ENCODE results near the gene ENAH. TPM values are rescaled to one million over a fixed set of nuclear protein-coding genes. Genes with fewer than 3 reads are reported as not detected.
"Not testable (repeated sequence)": the region's sequence is repeated elsewhere in the genome, so short reads cannot be mapped to it uniquely, and the experiment has no call there.

ENAH gene
- total RNA-seq, 1 donor from 2014 or later, result 258 TPM

DNA sequence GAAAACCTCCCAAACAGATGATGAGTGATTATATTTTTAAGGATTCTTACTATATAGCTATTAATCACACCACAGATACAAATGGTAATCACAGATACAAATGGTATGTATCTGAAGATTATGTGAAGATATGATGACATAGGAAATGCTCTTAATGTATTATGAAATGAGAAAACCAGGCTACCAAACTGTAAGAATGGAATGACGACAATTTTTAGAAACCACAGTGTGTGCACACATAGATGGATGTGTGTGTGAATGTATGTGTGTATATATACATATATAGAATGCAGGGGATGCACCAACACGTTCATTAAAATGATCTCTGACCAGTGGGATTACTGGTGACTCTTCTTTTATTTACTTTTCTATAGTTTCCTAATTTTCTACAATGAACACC, 21.5 kb upstream of the ENAH start:
- no peak for DNase-seq (ENCODE audit: low spot score)

DNA sequence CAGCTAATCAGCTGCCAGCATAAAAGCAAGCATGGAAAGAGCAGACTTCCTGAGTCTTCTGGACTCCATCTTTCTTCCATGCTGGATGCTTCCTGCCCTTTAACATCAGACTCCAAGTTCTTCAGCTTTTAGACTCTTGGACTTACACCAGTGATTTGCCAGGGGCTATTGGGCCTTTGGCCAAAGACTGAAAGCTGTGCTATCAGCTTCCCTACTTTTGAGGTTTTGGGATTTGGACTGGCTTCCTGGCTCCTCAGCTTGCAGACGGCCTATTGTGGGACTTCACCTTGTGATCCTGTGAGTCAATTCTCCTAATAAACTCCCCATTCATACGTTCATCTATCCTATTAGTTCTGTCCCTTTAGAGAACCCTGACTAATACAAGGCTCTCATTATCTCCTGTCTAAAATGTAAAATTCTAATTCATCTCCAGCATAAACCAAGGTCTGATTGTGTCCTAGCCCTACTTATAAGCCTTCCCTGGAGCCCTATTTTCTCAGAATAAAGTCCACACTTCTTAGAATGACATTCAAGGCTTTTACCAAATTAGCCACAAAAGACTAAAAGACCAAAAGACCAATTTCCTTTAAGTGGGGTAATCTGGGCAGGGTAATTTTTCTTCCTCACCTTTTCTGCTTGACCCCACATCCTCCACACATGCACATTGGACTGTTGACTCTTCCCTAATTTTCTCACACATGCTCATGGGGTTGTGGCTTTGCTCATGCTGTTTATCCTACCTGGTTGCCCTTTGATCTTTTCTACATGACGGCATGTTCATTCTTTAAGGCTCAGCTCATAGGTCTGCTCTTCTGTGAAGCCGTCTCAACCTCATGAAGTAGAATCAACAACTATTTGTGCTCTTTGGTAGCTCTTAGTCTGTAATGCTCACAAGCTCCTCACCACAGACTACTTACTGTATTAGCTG, 18.1 kb upstream of the ENAH start:
- no peak for DNase-seq (ENCODE audit: low spot score)

DNA sequence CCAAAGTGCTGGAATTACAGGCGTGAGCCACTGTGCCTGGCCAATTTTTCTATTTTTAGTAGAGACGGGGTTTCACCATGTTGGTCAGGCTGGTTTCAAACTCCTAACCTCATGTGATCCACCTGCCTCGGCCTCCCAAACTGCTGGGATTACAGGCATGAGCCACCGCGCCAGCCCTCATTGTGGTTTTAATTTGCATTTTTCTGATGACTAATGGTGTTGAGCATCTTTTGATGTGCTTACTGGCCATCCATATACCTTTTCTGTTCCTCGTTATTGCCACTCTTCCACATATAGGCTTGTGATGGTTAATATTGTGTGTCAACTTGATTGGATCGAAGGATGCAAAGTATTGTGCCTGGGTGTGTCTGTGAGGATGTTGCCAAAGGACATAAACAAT, 17.4 kb upstream of the ENAH start:
- no peak for DNase-seq (ENCODE audit: low spot score)

DNA sequence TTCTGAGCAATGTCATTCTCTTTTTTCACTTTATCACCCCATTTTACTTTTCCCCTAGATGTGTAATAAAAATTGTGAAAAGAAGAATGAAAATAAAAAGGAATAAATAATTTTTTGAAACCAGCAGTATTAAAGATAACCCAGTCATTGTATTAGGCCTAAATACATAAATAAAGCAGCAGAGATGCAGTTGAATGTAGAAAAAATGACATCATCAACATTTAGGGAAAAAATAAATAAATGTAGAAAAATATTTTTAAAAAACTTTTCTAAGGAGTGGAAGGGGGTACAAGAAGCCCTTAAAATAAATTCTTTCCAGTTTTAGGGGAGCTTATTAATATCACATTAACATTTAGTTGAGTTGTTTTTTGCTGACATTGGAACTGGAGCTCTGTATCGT, 15.3 kb upstream of the ENAH start:
- DNase-seq (ENCODE audit: low spot score), result no peak

DNA sequence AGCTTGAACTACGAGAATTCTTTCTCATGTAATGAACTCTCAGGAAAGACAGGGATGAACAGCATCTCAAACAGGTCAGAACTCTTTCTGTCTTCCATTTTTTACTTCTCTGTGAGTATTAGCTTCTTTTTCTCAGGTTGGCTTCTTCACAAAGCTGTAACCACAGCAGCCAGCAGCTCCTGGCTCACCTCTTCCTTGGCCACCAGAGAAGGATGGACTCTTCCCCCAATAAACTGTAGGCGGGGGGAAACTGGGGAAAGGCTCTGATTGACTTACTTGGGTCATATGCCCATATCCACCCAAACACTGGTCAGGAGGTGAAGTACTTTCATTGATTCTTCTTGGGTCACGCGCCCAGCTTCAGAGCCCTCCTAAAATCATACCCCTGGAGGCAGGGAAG, 14.4 kb upstream of the ENAH start:
- DNase-seq (ENCODE audit: low spot score), result no peak

DNA sequence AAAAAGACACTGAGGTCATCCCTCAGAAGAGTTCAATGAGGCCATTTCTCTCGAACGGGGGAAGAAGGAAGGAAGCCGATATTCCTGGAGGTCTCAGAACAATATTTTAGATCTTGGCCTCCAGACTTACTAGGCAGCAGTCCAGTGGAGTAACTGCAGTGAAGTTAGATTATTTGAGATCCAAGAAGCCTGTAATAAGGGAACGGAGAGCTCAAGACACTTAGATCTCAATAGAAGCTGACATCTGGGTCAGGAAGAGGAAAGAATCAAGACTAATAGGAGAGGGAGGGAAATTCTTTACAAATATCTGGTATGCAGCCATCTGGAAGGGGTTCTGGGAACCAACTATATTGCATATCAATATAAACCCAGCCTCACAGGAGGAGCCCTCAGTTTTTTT, 13.6 kb upstream of the ENAH start:
- DNase-seq (ENCODE audit: low spot score), result no peak

DNA sequence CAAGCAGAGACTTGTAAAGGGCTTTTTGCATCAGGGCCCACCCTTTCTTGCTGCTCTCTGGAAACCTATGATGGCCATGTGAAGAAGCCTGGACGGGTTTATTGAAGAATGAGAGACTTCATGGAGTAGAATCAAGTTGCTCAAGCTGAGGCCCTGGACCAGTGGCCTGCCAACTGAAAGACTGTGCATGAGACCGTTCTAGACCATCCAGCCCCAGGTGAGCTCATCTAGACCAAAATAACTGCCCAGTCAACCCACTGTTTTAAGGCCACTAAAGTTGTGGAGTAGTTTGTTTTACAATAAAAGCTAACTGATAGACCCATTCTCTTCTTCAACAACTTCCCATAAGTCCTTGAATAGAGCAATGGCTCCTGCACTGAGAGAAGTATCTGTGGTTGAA, 11.8 kb upstream of the ENAH start:
- no peak for DNase-seq (ENCODE audit: low spot score)

DNA sequence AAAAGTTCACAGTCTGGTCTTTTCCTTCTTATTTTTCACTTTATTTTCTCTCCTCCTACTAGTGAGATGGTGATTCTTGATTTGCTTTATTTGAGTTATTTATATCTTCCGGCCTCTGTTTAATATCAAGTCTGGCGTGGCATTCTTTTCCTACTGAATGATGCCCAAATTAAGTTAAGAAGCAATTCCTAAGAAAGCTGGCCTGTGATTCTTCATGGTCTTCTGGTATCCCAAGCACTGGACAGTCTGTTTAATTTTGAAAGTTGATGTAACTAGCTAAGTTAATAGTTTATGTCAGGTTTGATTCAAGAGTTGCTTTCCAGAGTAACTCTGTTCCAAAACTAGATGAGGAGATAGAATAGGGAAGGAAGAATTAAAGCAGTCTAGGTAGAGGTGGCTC, 9.2 kb upstream of the ENAH start:
- no peak for DNase-seq (ENCODE audit: low spot score)

DNA sequence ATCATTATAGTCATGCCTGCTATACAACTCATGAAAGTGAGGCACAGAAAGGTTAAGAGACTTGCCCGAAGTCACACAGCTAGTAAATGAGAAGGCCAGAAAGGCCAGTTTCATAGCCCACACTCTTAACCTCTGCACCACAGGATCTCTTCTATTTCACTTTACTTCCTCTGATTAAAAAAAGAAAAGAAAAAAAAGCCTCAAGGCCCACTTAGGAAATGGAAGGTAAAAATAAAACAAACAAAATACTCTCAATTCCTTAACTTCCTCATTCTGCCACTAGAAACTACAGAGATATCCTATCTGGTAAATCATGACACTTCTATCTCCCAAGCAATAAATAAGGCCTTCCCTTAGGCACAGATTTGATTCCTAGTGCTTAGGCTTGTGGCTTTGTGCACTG, 7.6 kb upstream of the ENAH start:
- no peak for DNase-seq (ENCODE audit: low spot score)

DNA sequence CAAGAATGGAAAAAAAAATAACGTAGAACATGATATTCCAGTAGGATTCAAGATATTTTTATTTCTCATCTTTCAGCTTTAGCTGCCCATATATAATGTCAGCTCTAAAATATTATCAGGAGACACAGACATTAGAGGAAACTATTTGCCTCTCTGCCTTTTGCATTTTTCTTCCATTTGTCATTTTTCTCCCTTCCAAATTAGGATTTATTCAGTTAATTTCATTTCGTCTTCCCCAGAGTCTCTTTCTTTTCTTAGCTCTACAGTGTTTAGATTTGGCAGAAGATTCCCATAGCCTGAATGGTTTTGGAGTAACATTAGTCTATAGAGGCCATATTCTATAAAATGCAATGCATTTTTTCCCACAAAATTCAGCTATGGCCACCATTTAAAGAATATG, 5.1 kb upstream of the ENAH start:
- no peak for DNase-seq (ENCODE audit: low spot score)

DNA sequence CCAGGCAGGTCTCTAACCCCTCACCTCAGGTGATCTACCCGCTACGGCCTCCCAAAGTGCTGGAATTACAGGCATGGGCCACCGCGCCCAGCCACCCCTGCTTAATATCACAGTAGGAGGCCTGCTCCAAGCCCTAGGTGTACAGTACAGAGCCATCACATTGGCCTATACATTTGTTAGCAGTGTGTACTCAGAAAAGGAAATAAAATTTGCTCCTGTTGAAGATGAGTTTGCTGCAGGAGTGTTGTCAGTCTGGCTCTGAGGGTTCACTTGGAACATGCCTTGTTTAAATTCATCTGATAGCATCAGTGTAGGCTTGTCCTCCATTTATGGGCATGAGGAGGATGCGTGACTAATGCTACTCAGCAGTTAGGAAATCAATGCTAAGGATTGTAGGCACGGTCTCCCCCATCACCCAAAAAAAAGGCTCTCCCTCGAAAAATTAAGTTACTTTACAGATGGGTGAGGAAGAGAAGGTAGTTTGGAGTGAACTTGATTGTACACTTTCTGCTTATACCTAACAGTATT, 4.6 kb upstream of the ENAH start:
- no peak for DNase-seq (ENCODE audit: low spot score)

DNA sequence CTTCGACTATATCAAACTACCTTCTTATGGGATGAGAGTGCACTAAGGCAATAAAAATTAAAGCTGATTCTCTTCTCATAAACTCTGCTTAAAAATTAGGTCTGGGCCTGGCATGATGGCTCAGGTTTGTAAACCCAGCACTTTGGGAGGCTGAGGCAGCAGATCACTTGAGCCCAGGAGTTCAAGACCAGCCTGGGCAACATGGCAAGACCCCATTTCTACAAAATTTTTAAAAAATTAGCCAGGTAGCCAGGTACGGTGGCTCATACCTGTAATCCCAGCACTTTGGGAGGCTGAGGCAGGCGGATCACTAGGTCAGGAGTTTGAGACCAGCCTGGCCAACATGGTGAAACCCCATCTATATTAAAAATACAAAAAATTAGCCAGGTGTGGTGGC, 3.3 kb upstream of the ENAH start:
- DNase-seq (ENCODE audit: low spot score), result not testable (repeated sequence)

DNA sequence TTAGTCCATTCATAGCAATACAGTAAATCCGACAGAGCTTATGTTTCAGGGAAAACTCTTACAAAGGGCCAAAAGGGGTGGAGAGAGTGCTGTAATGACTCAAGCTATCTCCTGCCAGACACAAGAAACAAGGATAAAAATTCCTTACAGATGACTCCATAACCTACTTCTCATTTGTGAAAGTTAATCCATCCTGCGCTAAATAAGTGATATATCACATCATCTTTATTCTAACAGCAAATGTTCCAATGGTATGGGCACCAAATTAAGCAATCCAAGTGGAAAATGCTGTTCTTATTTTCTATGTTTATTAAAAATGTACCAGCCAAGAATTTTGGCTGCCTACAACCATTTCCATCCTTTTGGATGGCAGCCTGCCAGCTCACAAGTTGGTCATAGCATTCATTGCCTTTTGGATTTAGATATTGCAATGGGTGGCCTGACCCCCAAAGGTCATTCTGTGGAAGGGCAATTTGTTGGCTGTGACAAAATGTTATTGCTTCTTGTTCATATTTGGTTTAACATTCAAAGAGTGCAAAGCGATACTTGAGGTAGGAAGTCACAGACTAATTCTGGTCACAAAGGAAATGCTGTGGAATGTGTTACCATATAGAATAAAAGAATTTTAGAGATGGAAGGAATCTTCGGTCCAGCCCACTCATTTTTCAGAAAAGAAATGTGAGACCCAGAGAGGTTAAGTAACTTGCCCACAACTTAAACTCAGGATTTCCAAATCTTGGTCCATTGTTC, 2.8 kb upstream of the ENAH start:
- peak; percentile 30 for DNase-seq (ENCODE audit: low spot score)

DNA sequence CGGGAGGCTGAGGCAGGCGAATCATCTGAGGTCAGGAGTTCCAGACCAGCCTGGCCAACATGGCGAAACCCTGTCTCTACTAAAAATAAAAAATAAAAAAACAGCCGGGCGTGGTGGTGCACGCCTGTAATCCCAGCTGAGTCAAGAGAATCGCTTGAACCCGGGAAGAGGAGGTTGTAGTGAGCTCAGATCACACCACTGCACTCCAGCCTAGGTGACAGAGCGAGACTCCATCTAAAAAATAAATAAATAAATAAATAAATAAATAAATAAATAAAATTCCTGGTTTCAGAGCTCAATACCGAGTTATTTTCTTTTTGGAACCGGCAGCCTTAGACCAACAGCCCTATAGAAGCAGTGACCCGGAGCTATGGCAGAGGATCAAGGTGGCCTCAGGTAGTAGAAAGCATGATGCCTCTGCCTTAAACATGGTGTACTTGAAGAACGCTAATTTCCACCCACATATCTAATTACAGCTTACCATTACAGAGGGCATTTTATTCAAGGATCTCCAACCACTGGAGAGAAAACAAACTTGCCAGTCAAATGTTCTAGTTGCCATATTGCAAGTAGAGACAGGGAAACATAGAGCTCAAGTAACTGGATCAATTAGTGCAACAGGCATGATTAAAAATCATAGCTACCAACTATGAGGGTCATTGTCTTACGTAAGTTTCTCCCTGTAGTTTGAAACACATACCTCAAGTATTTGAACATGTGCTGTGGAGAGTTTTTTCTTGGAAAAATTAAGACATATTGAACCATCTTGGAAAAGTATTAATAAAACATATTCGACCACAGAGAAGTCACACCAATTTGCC, 2.0 kb upstream of the ENAH start:
- no peak for DNase-seq (ENCODE audit: low spot score)

DNA sequence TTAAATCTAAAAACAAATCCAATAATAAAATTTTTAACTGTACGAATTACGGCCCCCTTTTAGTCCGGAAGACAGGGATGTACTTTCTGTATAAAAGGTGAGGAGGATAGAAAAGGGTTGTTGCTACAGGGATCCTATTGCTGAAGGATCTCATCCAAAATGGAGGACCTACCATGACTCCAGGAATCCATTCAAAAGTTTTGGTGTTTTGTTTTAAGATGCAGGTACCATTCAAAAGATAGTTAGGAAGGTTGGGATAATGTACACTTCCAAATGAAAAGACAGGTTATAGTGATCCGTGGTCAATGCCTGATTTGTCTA, 1.3 kb upstream of the ENAH start:
- no peak for DNase-seq (ENCODE audit: low spot score)

DNA sequence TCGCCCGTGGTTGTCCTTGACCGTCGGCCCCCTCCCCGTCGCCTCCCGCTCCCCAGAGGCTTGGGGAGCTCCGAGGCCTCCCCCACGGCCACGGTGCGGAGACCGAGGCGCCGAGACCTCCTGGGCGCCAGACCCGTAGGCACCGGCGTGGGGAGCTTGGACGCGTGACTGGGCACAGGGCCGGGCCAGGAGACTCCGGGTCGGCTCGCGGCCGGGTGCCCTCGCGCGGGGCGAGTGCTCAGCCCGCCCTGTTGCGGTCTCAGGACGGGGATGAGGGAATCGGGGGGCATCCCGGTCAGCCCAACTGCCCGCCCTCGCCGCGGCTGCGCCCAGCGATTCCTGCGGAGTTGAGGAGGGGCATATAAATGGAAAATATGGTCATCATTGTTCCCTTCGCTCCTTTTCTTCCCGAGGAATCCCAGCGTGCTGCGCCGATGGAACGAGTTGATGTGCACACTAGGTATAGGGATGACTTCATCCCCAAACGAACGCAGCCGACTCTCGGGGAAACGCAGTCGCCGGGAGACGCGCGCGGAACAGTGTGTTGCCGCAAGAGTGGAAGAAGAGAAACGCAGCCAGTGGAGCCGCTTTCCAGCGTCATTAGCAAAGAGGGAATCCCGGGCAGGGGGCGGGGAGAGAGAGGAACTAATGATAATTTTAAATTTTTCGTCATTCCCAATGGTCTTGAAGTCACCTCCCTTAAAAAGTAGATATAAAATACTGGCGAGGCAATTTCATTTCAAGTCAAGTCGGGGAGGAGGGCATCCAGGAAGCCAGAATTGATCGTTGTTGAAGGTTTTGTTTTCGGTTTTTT, 747 bp upstream of the ENAH start:
- peak; percentile 64 for DNase-seq (ENCODE audit: low spot score)

DNA sequence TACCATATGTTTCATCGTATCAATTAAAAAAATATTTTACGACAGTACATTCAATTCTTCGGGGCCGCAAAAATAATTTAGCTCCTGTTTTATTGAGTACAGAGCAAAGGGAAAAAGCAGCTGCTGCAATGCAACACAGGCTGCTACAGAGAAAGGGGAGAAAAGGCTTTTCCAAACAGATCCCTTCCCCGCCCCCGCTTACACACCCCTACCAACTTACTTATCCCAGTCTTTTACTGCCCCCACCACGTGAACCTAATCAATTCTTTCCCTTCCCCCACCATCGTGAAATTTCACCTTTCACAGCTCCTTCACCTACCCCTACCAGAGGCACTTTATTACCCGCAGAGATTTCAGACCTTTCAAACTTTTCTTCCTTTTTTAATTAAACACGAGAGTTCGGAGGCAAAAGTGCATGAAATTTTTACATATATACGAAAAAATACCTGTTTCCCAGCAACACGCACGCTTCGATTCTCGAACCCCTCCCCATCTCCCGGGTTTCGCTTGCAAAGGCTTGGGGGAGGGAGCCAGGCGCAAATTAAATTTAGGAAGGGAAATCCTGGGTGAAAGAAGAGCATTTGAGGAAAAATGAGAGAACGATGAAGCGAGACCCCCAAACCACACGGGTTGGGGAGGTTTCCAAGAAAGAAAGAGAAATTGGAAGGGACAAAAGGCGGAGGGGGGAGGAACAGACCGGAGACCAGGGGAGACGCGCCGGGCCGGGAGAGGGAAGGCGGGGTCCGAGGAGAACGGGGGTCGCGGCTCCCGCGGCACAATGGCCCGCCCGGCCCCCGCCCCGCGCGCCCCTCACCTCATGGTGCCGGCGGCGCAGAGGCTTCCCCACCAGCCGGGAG, 823 bp downstream of the ENAH start:
- peak; percentile 29 for DNase-seq (ENCODE audit: low spot score)

DNA sequence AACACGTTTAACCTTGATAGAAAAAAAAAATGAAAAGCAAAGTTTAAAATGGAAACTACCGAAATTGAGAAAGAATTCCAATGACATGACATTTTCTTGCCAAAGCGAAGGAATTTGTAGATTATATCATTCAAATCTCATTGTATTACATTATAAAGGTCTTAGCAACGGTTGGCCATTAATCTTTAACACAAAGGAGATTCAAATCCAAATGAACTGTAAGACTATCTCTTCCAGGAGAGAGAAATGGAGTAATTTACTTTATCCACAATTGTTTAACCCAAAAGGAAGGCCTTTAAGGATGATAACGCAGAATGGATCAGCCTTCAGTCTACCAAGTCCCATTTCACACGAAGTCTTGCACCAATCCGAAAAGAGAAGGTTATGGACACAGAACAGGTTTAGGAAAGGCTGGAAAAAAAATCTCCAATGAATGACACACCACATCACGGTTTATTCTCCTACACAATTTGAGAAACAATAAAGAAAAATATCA, 1.5 kb downstream of the ENAH start:
- no peak for DNase-seq (ENCODE audit: low spot score)

DNA sequence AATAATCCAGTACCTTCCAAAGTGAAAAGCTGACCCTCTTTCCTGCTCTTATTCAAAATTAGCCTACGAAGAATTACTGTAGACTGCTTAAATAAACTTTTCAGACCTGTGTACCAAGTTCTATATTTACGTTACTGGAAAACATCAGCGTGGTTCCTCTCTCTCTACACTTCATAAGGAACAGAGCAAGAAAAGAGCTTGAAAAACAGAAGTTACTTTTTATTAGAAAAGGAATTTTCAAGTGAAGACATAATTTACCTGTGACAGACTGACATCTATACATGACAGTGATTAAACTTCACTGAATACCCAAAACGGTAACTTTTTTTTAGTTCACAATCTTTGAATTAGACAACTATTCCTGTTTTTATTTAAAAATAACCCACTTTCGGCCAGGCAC, 2.7 kb downstream of the ENAH start:
- DNase-seq (ENCODE audit: low spot score), result no peak

DNA sequence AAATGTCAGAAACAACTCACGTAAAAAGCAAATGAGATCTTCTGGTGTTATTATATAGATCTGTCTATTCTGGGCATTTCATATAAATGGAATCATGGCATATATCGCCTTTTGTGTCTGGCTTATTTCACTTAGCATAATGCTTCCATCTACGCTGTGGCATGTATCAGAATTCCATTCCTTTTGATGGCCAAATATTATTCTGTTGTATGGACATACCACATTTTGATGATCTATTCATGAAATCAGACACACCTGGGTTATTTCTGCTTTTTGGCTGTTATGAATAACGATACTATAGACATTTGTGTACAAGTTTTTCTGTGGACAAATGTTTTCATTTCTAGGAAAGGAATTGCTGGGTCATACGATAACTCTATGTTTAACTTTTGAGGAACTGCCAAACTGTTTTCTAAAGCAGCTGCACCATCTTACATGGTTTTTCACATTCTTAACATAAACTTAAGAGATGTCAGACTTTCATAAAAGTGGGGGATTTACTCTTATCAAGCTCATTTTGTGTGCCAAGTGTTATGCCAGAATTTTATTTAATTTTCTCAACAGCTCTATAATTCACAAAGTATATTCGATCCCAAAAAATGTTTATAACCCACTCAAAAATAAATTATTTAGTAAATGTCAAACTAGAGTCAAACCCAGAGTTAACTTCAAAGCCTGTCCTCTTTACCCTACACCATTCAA, 7.6 kb downstream of the ENAH start:
- DNase-seq (ENCODE audit: low spot score), result no peak

Data from mucosa of gallbladder (tissue), 1 donor.